ENCODE results near the gene EXOC6B. TPM values are rescaled to one million over a fixed set of nuclear protein-coding genes. Genes with fewer than 3 reads are reported as not detected.
A peak's percentile ranks its signal among the peaks of the same experiment; 100 is the strongest.

EXOC6B gene
- total RNA-seq, 2 donors from 2014 or later, result 51.3 to 68.9 TPM

GRCh38 chr2:72145658-72146329 lies 680.0 kb downstream of the EXOC6B start:
- 3% methylated on average over 13 to 29 of the region's 33 CpGs for WGBS, 2 experiments (ENCODE audit: insufficient coverage in 1 of 2, insufficient read length in 1 of 2)
- H3K4me3 ChIP-seq (ENCODE audit: low read length), result peak overlapping the region; percentile 65
- H3K27ac ChIP-seq (ENCODE audit: low read depth, low read length), result no peak overlapping the region
- no peak for TF ChIP-seq CTCF (conservative IDR thresholded peaks at IDR 0.05)
- peak; percentile 44 for DNase-seq
- H3K4me1 ChIP-seq (ENCODE audit: control insufficient read depth, insufficient read depth, low read length), result no peaks in the 10 kb centered on the region
- Mint-ChIP-seq H3K9me3 (peaks cover 14% of the 10 kb centered on the region), H3K27ac (no peak overlapping the region), H3K36me3 (ENCODE audit: low read depth) (peaks cover 4% of the 10 kb centered on the region), H3K4me3 (peak overlapping the region; percentile 54), H3K4me1 (peaks cover 24% of the 10 kb centered on the region), H3K27me3 (ENCODE audit: insufficient read depth) (peaks cover 95% of the 10 kb centered on the region)
- H3K9ac ChIP-seq (ENCODE audit: extremely low read depth, low read length, poor library complexity, severe bottlenecking), result no peak overlapping the region
- H3K36me3 ChIP-seq (ENCODE audit: control insufficient read depth, insufficient read depth, low read length), result no peaks in the 10 kb centered on the region
- H3K9me3 ChIP-seq (ENCODE audit: control insufficient read depth, low read length), result peaks cover 14% of the 10 kb centered on the region
- H3K27me3 ChIP-seq (ENCODE audit: control insufficient read depth, insufficient read depth, low read length, poor library complexity, severe bottlenecking), result peaks cover 99% of the 10 kb centered on the region

GRCh38 chr2:72145289-72145657 lies 680.6 kb downstream of the EXOC6B start:
- Mint-ChIP-seq H3K4me1 (peaks cover 24% of the 10 kb centered on the region), H3K4me3 (peak overlapping the region; percentile 54), H3K27me3 (ENCODE audit: insufficient read depth) (peaks cover 95% of the 10 kb centered on the region), H3K36me3 (ENCODE audit: low read depth) (peaks cover 4% of the 10 kb centered on the region), H3K27ac (no peak overlapping the region), H3K9me3 (peaks cover 14% of the 10 kb centered on the region)
- H3K9ac ChIP-seq (ENCODE audit: extremely low read depth, low read length, poor library complexity, severe bottlenecking), result no peak overlapping the region
- peaks cover 99% of the 10 kb centered on the region for H3K27me3 ChIP-seq (ENCODE audit: control insufficient read depth, insufficient read depth, low read length, poor library complexity, severe bottlenecking)
- no peak overlapping the region for H3K27ac ChIP-seq (ENCODE audit: low read depth, low read length)
- WGBS, 2 experiments (ENCODE audit: insufficient coverage in 1 of 2, insufficient read length in 1 of 2), result 0 to 1% methylated on average over 4 to 29 of the region's 29 CpGs
- peak; percentile 79 for DNase-seq
- peaks cover 14% of the 10 kb centered on the region for H3K9me3 ChIP-seq (ENCODE audit: control insufficient read depth, low read length)
- H3K4me1 ChIP-seq (ENCODE audit: control insufficient read depth, insufficient read depth, low read length), result no peaks in the 10 kb centered on the region
- H3K4me3 ChIP-seq (ENCODE audit: low read length), result peak overlapping the region; percentile 65
- no peaks in the 10 kb centered on the region for H3K36me3 ChIP-seq (ENCODE audit: control insufficient read depth, insufficient read depth, low read length)
- TF ChIP-seq CTCF (conservative IDR thresholded peaks at IDR 0.05), result no peak

GRCh38 chr2:72144632-72145288 lies 681.1 kb downstream of the EXOC6B start:
- H3K27me3 Mint-ChIP-seq (ENCODE audit: insufficient read depth), result peaks cover 95% of the 10 kb centered on the region
- TF ChIP-seq CTCF (conservative IDR thresholded peaks at IDR 0.05), result no peak
- DNase-seq, result peak; percentile 92

More at GRCh38 chr2:72144632-72145288, 681.1 kb downstream of the EXOC6B start:
- Histone ChIP-seq H3K4me1 (ENCODE audit: control insufficient read depth, insufficient read depth, low read length) (no peaks in the 10 kb centered on the region), H3K27ac (ENCODE audit: low read depth, low read length) (no peak overlapping the region), H3K4me3 (ENCODE audit: low read length) (peak overlapping the region; percentile 65), H3K9ac (ENCODE audit: extremely low read depth, low read length, poor library complexity, severe bottlenecking) (no peak overlapping the region), H3K36me3 (ENCODE audit: control insufficient read depth, insufficient read depth, low read length) (no peaks in the 10 kb centered on the region), H3K27me3 (ENCODE audit: control insufficient read depth, insufficient read depth, low read length, poor library complexity, severe bottlenecking) (peaks cover 99% of the 10 kb centered on the region), H3K9me3 (ENCODE audit: control insufficient read depth, low read length) (peaks cover 14% of the 10 kb centered on the region)
- no peak overlapping the region for H3K27ac Mint-ChIP-seq
- peaks cover 4% of the 10 kb centered on the region for H3K36me3 Mint-ChIP-seq (ENCODE audit: low read depth)
- 0% methylated on average over 7 to 63 of the region's 63 CpGs for WGBS, 2 experiments (ENCODE audit: insufficient coverage in 1 of 2, insufficient read length in 1 of 2)
- peaks cover 14% of the 10 kb centered on the region for H3K9me3 Mint-ChIP-seq
- H3K4me1 Mint-ChIP-seq, result peaks cover 20% of the 10 kb centered on the region
- H3K4me3 Mint-ChIP-seq, result peak overlapping the region; percentile 54
